Esophagus squamous epithelium (tissue), 5 donors: ENCODE results near the gene MRPS24. TPM values are rescaled to one million over a fixed set of nuclear protein-coding genes. Genes with fewer than 3 reads are reported as not detected.

ENCODE experiments used
- DNase-seq: peaks from one replicate; lab custom pipeline; 2025; lab: John Stamatoyannopoulos, UW
- H3K27ac ChIP-seq, 4 donors: fragments of 200-600 bp; sonication (generic); one replicate each; pipeline ENCODE4 v1.5.1; 2016 to 2019; ENCODE audit warnings: mild to moderate bottlenecking in 1 of 4
- H3K27me3 ChIP-seq, 4 donors: fragments of 200-600 bp; sonication (generic); 1 replicate in 3 of 4; 2 replicates in 1 of 4; pipeline versions ENCODE4 v1.5.1 to v1.6.0; 2017 to 2021; ENCODE audit warnings: antibody characterized with exemption in 1 of 4
- H3K36me3 ChIP-seq, 3 donors: fragments of 200-600 bp; sonication (generic); one replicate each; pipeline ENCODE4 v1.5.1; 2016 to 2019
- H3K4me1 ChIP-seq, 3 donors: fragments of 200-600 bp; sonication (generic); one replicate each; pipeline ENCODE4 v1.5.1; 2017 to 2019
- H3K4me3 ChIP-seq, 4 donors: fragments of 200-600 bp; sonication (generic); 1 replicate in 3 of 4; 2 replicates in 1 of 4; pipeline ENCODE4 v1.5.1; 2016 to 2019; ENCODE audit warnings: mild to moderate bottlenecking in 2 of 4, moderate library complexity in 1 of 4
- H3K9me3 ChIP-seq, 3 donors: fragments of 200-600 bp; sonication (generic); one replicate each; pipeline ENCODE4 v1.5.1; 2016 to 2019
- CTCF ChIP-seq, 6 experiments: fragments of 450-650 bp in 4 of 6; fragments of 200-600 bp in 2 of 6; sonication (generic) in 2 of 6; IDR thresholded peaks; one replicate each; pipeline ENCODE4 v1.5.1; 2016 to 2019; ENCODE audit warnings: antibody characterized with exemption in 6 of 6, mild to moderate bottlenecking in 4 of 6, moderate library complexity in 4 of 6
- POLR2A ChIP-seq, 4 donors: fragments of 450-650 bp; IDR thresholded peaks; one replicate each; pipeline ENCODE4 v1.6.1; 2017; ENCODE audit warnings: antibody characterized with exemption in 4 of 4, mild to moderate bottlenecking in 4 of 4, moderate library complexity in 3 of 4
- WGBS, 2 donors: methylation state at CpG; one replicate each; pipeline ENCODE4 v1.1.5; 2018; 5-methylcytosine and 5-hydroxymethylcytosine counted together
- intact Hi-C: fragments of 100-400 bp; cut with DNase I; formaldehyde crosslinking; loops from one replicate; pipeline ENCODE4 v1.15.0; 2022
- total RNA-seq, 4 donors: library from RNA; depleted of rRNA; stranded (reverse); fragments of >200 nt; gene quantifications; one replicate each; pipeline ENCODE4 v1.1.0, GENCODE V29; 2016
- donor health status: DM: yes; HTN: yes; CAD: no.

Gene MRPS24
- total RNA-seq, 4 donors from 2014 or later = 86.0 to 144 (median 117) TPM

DNA sequence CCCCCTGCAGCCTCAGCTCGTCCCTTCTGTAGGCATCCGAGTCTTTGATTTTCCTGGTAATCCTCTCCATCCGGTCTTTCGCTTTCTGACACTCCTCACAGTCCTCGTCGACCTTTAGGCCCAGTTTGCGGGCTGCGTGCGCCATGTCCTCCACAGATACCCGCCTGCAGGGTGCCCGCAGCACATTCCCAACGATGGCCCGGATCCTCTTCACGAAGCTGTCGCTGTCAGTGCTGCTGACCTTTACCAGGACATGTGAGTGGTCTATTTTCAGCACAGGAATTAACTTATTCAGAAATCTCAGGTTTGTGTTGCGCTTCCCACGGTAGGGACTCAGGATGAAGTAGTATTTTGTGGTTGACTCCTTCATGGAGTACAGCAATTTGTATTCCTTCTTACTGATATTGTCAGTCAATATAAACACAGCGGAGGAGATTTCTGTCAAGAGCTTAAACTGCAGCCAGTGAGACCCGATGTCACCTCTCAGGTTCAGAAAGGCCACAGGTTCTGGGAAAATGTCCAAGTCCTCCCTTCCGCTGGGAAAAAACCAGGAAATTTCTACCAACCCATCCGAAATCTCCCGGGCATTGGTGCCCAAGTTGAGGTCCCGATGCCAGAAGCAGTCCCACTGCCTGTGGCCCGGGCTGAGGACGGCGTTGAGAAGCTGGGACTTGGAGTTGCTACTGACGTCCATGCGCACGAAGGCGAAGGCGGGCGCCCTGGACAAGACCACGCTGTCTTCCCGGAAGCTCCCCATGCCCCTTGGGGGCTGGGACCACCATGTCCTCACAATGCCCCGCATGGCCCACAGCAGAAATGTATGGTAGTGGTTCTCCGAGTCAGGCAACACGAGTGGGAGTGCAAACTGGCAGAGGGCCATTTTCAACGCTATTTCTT is 8.9 kb upstream of the MRPS24 start:
- WGBS, 2 donors = 86 to 88% methylated on average over 31 to 36 of the region's 38 CpGs
- H3K27me3 ChIP-seq = no peaks in the 10 kb centered on the region
- H3K9me3 ChIP-seq = no peaks in the 10 kb centered on the region
- no peak overlapping the region for H3K4me3 ChIP-seq
- H3K36me3 ChIP-seq = peaks cover 33 to 80% (median 34%) of the 10 kb centered on the region in 3 donors
- peaks cover under 1 to 34% (median 7%) of the 10 kb centered on the region in 3 donors for H3K4me1 ChIP-seq
- no peak for TF ChIP-seq CTCF (IDR thresholded peaks at IDR 0.05)
- TF ChIP-seq POLR2A (IDR thresholded peaks at IDR 0.05) = no peak
- H3K27ac ChIP-seq = peak overlapping the region in 2 of 4 donors; percentile 63 to 71
- intact Hi-C loops = no loop called here
- DNase-seq = no peak

DNA sequence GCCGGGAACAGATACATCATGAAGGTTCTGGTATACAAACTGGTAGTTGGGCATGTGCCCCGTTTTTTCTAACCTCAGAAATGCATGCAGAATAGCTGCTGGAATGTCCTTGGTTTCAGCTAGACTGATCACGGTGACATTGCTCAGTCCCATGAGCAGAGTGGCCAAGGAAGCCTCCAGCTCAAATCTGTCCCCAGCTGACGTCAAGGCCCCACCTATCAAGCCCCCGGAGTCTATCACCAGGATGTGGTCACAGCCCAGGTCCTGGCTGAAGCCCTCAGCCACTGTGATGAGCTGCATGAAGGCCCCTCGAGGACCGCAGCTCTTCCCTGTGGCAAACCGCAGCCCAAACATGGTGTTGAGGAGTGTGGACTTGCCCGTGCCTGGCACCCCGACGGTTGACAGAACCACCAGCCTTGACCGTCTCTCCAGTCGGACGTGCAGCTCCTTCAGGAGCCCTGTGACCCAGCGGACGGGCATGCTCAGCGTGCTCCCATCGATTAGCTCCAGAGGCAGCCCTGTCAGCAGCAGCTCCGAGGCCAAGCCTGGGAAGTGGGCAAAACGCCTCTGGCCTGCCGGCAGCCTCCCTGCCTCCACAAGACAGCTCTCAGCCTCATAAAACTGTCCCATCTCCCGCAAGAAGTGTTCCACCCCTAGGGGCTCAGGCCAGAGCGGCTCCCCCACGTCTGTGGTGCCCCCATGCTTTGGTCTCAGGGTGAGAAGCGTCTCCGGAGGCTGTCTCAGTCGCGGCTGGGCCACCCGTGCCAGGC is 7.8 kb upstream of the MRPS24 start:
- DNase-seq = no peak
- peaks cover 9 to 45% (median 16%) of the 10 kb centered on the region in 3 donors for H3K4me1 ChIP-seq
- 76 to 86% methylated on average over 5 of the region's 29 CpGs for WGBS, 2 donors
- no peaks in the 10 kb centered on the region for H3K9me3 ChIP-seq
- peaks cover 33 to 75% (median 34%) of the 10 kb centered on the region in 3 donors for H3K36me3 ChIP-seq
- H3K27ac ChIP-seq = no peak overlapping the region
- H3K27me3 ChIP-seq = no peaks in the 10 kb centered on the region
- intact Hi-C loops = no loop called here
- no peak overlapping the region for H3K4me3 ChIP-seq
- TF ChIP-seq POLR2A (IDR thresholded peaks at IDR 0.05) = no peak
- TF ChIP-seq CTCF (IDR thresholded peaks at IDR 0.05) = no peak

DNA sequence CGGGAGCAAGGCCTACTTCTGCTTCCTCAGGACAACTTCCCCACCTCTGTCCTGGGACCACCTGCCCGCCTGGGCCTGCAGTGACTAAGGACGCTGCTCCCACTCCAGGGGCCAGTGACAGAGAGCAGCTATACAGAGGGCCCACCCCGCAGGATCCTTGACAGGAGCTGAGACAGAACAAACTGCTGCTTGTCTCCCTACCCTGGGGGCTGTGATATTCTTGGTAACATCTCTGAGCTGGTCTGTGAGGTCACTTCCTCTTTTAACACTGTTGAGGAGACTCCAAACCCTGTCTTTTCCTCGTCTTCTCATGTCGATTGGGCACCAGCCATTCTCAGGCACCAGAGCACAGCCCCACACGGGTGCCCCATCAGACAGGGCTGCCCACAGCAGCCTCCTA is 6.9 kb upstream of the MRPS24 start:
- WGBS, 2 donors = 80 to 85% methylated on average over 4 to 5 of the region's 7 CpGs

GRCh38 chr7:43873300-43873699 is 4.0 kb upstream of the MRPS24 start:
- peak overlapping the region; percentile 82 to 89 (median 87) for H3K27ac ChIP-seq

More for the DNA sequence above, 6.9 kb upstream of the MRPS24 start:
- Histone ChIP-seq H3K36me3 (peaks cover 33 to 65% (median 34%) of the 10 kb centered on the region in 3 donors), H3K27ac (no peak overlapping the region), H3K27me3 (no peaks in the 10 kb centered on the region), H3K4me3 (no peak overlapping the region), H3K9me3 (no peaks in the 10 kb centered on the region), H3K4me1 (peaks cover 13 to 52% (median 21%) of the 10 kb centered on the region in 3 donors)
- DNase-seq = no peak
- TF ChIP-seq CTCF (IDR thresholded peaks at IDR 0.05) = no peak
- TF ChIP-seq POLR2A (IDR thresholded peaks at IDR 0.05) = no peak
- intact Hi-C loops = no loop called here

More at GRCh38 chr7:43873300-43873699, 4.0 kb upstream of the MRPS24 start:
- 53 to 61% methylated on average over 5 of the region's 5 CpGs for WGBS, 2 donors
- H3K36me3 ChIP-seq = peaks cover 23 to 36% (median 24%) of the 10 kb centered on the region in 3 donors
- H3K27me3 ChIP-seq = no peaks in the 10 kb centered on the region
- H3K4me3 ChIP-seq = no peak overlapping the region
- intact Hi-C loops = no loop called here
- no peak for DNase-seq
- H3K9me3 ChIP-seq = no peaks in the 10 kb centered on the region
- TF ChIP-seq POLR2A (IDR thresholded peaks at IDR 0.05) (no peak), CTCF (IDR thresholded peaks at IDR 0.05) (no peak)
- H3K4me1 ChIP-seq = peaks cover 15 to 48% (median 34%) of the 10 kb centered on the region in 3 donors
